MM.1S (cell line): ENCODE measurements around the gene DDI2.

Experiments used
- DNase-seq: peaks from one replicate; pipeline ENCODE4 v3.0.0-alpha.2; 2015
- H2AFZ ChIP-seq: fragments of 300-600 bp; sonication (generic); 2 replicates; pipeline ENCODE4 v1.6.0; 2016; ENCODE audit warnings: antibody characterized with exemption, low read length
- H3F3A ChIP-seq: fragments of 300-600 bp; sonication (generic); 2 replicates; pipeline ENCODE4 v1.6.1; 2016; ENCODE audit warnings: mild to moderate bottlenecking, antibody characterized with exemption, low read length, moderate library complexity, mixed read lengths; ENCODE audit not compliant: insufficient read depth
- H3K27ac ChIP-seq: fragments of 300-600 bp; sonication (generic); 2 replicates; pipeline ENCODE4 v1.5.1; 2016; ENCODE audit warnings: mild to moderate bottlenecking, low read length
- H3K27me3 ChIP-seq: fragments of 300-600 bp; sonication (generic); replicated peaks from 2 replicates; pipeline ENCODE4 v1.6.0; 2016; ENCODE audit warnings: low read length; ENCODE audit not compliant: insufficient read depth
- H3K36me3 ChIP-seq: fragments of 300-600 bp; sonication (generic); replicated peaks from 2 replicates; pipeline ENCODE4 v1.6.1; 2016; ENCODE audit warnings: mild to moderate bottlenecking, low read length, mixed read lengths; ENCODE audit not compliant: insufficient read depth
- H3K4me1 ChIP-seq: fragments of 300-600 bp; sonication (generic); 2 replicates; pipeline ENCODE4 v1.6.1; 2016; ENCODE audit warnings: low read length, mixed read lengths
- H3K4me2 ChIP-seq: fragments of 300-600 bp; sonication (generic); 2 replicates; pipeline ENCODE4 v1.6.0; 2016; ENCODE audit warnings: low read depth, low read length
- H3K4me3 ChIP-seq: fragments of 300-600 bp; sonication (generic); 2 replicates; pipeline ENCODE4 v1.5.1; 2016; ENCODE audit warnings: low read length, mixed read lengths
- H3K79me2 ChIP-seq: fragments of 300-600 bp; sonication (generic); 2 replicates; pipeline ENCODE4 v1.6.1; 2016; ENCODE audit warnings: mixed run types, low read length, mixed read lengths
- H3K9ac ChIP-seq: fragments of 300-600 bp; sonication (generic); 2 replicates; pipeline ENCODE4 v1.6.1; 2016; ENCODE audit warnings: low read length, mixed read lengths
- H3K9me2 ChIP-seq: fragments of 300-600 bp; sonication (generic); replicated peaks from 2 replicates; pipeline ENCODE4 v1.6.1; 2016; ENCODE audit warnings: mild to moderate bottlenecking, low read length, mixed read lengths; ENCODE audit not compliant: insufficient read depth
- H3K9me3 ChIP-seq: fragments of 300-600 bp; sonication (generic); replicated peaks from 2 replicates; pipeline ENCODE4 v1.6.1; 2016; ENCODE audit warnings: mild to moderate bottlenecking, low read length, mixed read lengths; ENCODE audit not compliant: insufficient read depth
- H4K20me1 ChIP-seq: fragments of 300-600 bp; sonication (generic); 2 replicates; pipeline ENCODE4 v1.6.1; 2016; ENCODE audit warnings: mild to moderate bottlenecking, low read length, moderate library complexity, mixed read lengths; ENCODE audit not compliant: insufficient read depth
- EZH2 ChIP-seq: fragments of 300-600 bp; sonication (generic); optimal IDR thresholded peaks from 2 replicates; pipeline ENCODE3; 2017; ENCODE audit warnings: low read depth, mild to moderate bottlenecking, antibody characterized with exemption, low read length, mixed read lengths
- EZH2phosphoT487 ChIP-seq: fragments of 300-600 bp; sonication (generic); IDR thresholded peaks from 2 replicates; pipeline ENCODE4 v1.6.1; 2018; ENCODE audit warnings: antibody characterized with exemption, low read length
- TF ChIP-seq, protein P1 (sequence below): fragments of 300-600 bp; sonication (generic); IDR thresholded peaks from 2 replicates; pipeline ENCODE4 v1.5.1; 2016; ENCODE audit warnings: antibody characterized with exemption, low read length, mixed read lengths

DDI2 gene

DNA sequence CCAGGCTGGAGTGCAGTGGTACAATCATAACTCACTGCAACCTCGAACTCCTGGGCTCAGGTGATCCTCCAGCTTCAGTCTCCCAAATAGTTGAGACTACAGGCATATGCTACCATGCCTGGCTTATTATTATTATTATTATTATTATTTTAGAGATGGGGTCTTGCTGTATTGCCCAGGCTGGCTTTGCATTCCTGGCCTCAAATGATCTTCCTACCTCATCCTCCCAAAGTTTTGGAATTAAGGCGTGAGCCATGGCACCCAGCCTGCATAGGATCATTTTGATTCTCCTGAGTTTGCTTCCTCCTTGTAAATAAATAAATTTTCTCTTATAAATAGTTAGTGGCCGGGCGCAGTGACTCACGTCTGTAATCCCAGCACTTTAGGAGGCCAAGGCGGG is 6.2 kb downstream of the DDI2 start:
- H3K9ac ChIP-seq: no peak overlapping the region
- no peaks in the 10 kb centered on the region for H3K27me3 ChIP-seq
- no peak overlapping the region for H3K27ac ChIP-seq
- peaks cover 5% of the 10 kb centered on the region for H3F3A ChIP-seq
- H3K4me3 ChIP-seq: no peak overlapping the region
- DNase-seq: no peak
- no peak overlapping the region for H3K4me2 ChIP-seq
- no peaks in the 10 kb centered on the region for H3K9me3 ChIP-seq
- H3K36me3 ChIP-seq: peaks cover 7% of the 10 kb centered on the region; the same call in 1 of the 2 replicates
- TF ChIP-seq, protein P1, sequence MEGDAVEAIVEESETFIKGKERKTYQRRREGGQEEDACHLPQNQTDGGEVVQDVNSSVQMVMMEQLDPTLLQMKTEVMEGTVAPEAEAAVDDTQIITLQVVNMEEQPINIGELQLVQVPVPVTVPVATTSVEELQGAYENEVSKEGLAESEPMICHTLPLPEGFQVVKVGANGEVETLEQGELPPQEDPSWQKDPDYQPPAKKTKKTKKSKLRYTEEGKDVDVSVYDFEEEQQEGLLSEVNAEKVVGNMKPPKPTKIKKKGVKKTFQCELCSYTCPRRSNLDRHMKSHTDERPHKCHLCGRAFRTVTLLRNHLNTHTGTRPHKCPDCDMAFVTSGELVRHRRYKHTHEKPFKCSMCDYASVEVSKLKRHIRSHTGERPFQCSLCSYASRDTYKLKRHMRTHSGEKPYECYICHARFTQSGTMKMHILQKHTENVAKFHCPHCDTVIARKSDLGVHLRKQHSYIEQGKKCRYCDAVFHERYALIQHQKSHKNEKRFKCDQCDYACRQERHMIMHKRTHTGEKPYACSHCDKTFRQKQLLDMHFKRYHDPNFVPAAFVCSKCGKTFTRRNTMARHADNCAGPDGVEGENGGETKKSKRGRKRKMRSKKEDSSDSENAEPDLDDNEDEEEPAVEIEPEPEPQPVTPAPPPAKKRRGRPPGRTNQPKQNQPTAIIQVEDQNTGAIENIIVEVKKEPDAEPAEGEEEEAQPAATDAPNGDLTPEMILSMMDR: no peak
- TF ChIP-seq EZH2 (no peak), EZH2phosphoT487 (no peak)
- peaks cover 100% of the 10 kb centered on the region for H3K79me2 ChIP-seq
- H3K4me1 ChIP-seq: peaks cover 21% of the 10 kb centered on the region
- no peak overlapping the region for H2AFZ ChIP-seq
- peaks cover 25% of the 10 kb centered on the region for H4K20me1 ChIP-seq
- H3K9me2 ChIP-seq: no peaks in the 10 kb centered on the region

DNA sequence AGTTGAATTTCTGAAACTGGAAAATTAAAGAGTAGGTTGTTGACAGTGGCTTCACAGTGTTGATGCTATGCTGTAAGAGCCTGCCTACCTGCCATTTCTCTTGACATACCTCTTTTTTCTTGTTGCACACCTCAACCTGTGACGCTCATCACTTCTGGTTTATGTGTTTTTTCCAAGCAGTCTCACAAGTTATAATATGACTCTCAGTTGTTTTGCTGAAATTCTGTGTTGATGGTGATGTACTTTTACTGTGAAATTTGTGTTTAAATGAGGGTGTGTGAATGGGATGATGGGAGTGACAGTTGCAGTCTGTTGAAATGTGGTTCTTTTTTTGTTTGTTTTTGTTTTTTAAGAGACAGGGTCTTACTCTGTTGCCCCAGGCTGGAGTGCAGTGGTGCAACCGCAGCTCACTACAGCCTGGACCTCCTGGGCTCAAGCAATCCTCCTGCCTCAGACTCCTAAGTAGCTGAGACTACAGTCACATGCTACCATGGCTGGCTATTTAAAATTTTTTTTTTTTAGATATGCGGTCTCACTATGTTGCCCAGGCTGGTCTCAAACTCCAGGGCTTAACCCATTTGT is 7.0 kb downstream of the DDI2 start:
- no peaks in the 10 kb centered on the region for H3K27me3 ChIP-seq
- no peaks in the 10 kb centered on the region for H3K9me2 ChIP-seq
- no peak overlapping the region for H3K4me3 ChIP-seq
- H3K9me3 ChIP-seq: no peaks in the 10 kb centered on the region
- no peak for TF ChIP-seq EZH2
- TF ChIP-seq, protein P1: no peak
- no peak for TF ChIP-seq EZH2phosphoT487
- peaks cover 25% of the 10 kb centered on the region for H4K20me1 ChIP-seq
- H3K4me2 ChIP-seq: no peak overlapping the region
- H3K4me1 ChIP-seq: peaks cover 21% of the 10 kb centered on the region
- H3K27ac ChIP-seq: no peak overlapping the region
- DNase-seq: no peak
- H3K79me2 ChIP-seq: peaks cover 100% of the 10 kb centered on the region
- no peak overlapping the region for H2AFZ ChIP-seq
- peaks cover 7% of the 10 kb centered on the region; the same call in 1 of the 2 replicates for H3K36me3 ChIP-seq
- H3K9ac ChIP-seq: no peak overlapping the region
- no peaks in the 10 kb centered on the region for H3F3A ChIP-seq

DNA sequence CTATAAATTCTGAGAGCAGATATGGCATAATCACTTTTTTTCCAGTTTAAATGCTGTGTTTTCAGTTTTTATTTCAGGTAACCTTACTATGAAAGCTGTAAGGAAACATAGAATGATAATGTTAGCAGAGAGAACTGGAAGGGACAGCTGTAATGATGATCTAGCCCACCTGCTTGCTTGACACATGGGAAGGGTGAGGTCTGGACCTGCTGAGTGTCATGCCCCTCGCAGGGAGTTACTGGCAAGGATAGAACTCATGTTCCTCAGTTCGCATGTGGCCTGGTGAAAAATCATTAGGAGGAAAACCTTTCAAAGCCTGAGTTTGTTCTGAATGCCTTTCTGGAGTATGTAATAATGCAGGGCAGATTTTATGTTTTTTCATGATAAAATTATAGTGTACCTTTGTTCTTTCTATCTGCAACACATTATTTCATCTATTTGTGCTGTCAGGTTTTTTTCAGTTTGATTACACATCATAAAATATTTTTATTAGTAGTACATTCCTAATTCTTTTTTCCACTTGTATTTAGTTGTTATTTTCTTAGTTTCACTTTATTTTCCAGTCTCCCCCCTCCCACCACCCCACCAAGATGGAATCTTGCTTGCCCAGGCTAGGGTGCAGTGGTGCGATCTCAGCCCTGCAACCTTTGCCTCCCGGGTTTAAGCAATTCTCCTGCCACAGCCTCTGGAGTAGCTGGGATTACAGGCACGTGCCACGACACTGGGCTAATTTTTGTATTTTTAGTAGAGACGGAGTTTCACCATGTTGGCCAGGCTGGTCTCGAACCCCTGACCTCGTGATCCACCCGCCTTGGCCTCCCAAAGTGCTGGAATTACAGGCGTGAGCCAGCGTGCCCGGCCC is 8.0 kb downstream of the DDI2 start:
- Histone ChIP-seq H3K4me3 (no peak overlapping the region), H3K4me2 (no peak overlapping the region), H3K27ac (no peak overlapping the region), H3K27me3 (no peaks in the 10 kb centered on the region), H4K20me1 (peaks cover 25% of the 10 kb centered on the region), H3K9me2 (no peaks in the 10 kb centered on the region), H3K4me1 (peaks cover 14% of the 10 kb centered on the region), H3K9me3 (no peaks in the 10 kb centered on the region), H3K79me2 (peaks cover 100% of the 10 kb centered on the region), H3F3A (no peaks in the 10 kb centered on the region), H3K36me3 (peaks cover 7% of the 10 kb centered on the region; the same call in 1 of the 2 replicates), H2AFZ (no peak overlapping the region), H3K9ac (no peak overlapping the region)
- TF ChIP-seq, protein P1: no peak
- no peak for TF ChIP-seq EZH2phosphoT487
- no peak for TF ChIP-seq EZH2
- no peak for DNase-seq
